Measurements from ENCODE around the gene TMEM88.
"Not testable (repeated sequence)": the region's sequence is repeated elsewhere in the genome, so short reads cannot be mapped to it uniquely, and the experiment has no call there.

TMEM88 gene, protein sequence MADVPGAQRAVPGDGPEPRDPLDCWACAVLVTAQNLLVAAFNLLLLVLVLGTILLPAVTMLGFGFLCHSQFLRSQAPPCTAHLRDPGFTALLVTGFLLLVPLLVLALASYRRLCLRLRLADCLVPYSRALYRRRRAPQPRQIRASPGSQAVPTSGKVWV

DNA sequence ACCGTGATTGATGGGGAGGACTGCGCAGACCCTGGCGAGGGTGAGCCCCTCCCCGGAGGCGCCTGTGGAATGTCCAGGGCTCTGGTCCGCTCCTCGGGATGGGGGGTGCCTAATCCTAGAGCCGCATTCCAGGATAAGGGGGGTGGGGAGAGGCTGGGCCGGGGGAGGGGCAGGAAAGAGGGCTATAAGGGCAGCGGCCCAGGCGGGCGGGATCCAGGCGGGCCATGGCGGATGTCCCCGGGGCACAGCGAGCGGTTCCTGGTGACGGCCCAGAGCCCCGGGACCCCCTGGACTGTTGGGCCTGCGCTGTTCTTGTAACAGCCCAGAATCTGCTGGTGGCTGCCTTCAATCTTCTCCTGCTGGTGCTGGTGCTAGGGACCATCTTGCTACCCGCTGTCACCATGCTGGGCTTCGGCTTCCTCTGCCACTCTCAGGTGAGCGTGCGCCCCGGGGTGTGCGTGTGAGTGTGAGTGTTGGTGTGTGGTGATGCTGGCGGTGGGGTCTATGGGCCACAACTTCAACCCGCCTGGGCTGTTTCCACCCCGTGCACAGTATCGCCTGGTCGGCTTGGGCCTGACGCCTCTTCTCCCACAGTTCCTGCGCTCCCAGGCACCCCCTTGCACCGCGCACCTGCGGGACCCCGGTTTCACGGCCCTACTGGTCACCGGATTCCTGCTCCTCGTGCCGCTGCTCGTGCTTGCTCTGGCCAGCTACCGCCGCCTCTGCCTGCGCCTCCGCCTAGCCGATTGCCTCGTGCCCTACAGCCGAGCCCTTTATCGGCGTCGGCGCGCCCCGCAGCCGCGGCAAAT lies at the start of gene TMEM88:
TMEM88 (plus strand) TSS at position 216 of the 809 bp plus-strand sequence; CDS start at position 225, 9 bp downstream.
- no peak for DNase-seq

DNA sequence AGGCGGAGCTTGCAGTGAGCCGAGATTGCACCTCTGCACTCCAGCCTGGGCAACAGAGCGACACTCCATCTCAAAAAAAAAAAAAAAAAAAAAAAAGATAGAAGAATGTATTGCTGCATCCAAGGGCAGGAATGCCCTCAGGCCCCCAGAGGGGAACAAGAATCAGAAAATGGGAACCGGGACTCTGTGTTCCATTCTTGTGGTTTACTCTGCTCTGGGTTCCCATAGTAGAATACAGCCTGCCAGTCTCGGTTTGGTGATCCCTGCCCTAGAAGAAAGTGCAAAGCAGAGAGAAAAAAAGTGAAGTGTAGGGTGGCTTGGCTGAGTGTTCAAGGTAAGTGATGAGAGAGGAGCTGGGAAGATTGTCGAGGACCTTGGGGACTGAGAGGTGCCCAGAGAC lies 48.3 kb upstream of the TMEM88 start:
- DNase-seq = no peak

DNA sequence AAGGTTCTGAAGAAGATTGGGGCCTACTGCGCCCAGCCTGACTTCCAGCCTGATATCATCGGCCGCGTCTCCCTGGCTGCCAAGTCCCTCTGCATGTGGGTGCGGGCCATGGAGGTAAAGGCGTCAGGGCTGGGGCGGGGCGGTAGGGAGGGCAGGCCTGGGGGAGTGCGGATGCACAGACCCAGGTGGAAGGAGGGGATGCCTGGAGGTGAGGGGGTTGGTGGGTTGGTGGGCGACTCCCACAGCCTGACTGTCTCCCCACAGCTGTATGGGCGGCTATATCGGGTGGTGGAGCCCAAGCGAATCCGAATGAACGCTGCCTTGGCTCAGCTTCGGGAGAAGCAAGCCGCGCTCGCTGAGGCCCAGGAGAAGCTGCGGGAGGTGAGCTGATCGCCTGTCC lies 47.7 kb upstream of the TMEM88 start:
- DNase-seq = no peak

DNA sequence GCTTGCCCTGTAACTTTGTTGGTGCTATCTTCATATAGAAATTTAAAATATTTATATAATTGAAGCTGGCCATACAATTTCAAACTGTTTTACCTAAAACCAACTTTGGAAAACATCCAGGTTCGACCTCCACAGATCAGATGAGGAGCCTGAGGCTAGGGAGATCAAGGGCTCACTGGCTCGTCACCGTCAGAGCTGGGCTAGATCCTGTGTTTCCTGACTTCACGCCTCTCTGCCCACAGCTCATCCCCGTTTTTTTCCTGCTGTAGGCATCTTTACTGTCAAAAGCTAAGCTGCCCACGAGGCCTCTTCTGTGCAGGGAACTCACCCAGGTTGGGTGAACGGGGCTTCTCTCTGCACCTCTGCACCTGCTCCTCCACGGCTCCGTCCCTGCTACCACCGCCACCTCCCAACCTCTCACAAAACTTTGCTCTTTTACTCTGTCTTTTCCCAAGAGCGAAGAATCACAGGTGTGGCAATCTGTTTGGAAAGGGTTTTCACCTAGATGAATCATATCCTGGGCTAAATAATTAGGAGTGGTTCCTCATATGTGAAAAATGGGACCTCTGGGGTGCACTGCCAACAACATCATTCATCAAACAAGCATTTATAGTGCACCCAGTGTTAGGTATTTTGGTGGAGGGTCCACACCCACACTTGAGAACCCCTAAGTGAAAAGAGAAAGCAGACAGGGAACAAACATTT lies 45.6 kb upstream of the TMEM88 start:
- DNase-seq = no peak

DNA sequence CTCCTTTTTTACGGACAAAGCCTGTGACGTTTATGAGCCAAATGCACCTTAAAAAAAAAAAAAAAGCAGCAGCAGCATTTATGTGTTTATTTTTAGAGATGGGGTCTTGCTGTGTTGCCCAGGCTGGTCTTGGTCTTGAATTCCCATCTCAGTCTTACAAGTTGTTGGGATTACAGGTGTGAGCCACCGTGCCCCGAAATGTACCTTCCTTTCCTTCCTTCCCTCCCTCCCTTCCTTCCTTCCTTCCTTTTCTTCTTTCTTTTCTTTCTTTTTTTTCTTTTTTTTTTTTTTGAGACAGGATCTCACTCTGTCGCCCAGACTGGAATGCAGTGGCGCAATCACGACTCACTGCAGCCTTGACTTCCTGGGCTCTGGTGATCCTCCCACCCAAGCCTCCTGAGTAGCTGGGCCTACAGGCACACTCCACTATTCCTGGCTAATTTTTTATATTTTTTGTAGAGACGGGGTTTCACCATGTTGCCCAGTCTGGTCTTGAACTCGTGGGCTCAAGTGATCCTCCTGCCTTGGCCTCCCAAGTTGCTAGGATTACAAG lies 45.0 kb upstream of the TMEM88 start:
- DNase-seq = not testable (repeated sequence)

DNA sequence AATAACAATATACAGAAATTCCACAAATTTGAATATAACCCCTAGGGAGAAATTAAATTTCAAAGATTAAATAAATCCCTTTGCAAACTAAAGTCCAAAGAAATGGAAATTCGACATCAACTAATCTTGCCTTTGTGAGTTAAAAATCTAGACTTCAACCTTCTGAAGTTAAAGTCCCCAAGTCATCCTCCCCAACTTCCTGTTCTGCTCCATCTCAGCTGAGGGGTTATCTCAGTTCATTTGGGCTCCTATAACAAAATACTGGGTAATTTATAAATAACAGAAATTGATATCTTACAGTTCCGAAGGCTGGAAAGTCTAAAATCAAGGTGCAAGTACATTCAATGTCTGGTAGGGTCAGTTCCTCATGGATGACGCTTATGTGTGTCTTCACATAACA lies 43.6 kb upstream of the TMEM88 start:
- DNase-seq = no peak

DNA sequence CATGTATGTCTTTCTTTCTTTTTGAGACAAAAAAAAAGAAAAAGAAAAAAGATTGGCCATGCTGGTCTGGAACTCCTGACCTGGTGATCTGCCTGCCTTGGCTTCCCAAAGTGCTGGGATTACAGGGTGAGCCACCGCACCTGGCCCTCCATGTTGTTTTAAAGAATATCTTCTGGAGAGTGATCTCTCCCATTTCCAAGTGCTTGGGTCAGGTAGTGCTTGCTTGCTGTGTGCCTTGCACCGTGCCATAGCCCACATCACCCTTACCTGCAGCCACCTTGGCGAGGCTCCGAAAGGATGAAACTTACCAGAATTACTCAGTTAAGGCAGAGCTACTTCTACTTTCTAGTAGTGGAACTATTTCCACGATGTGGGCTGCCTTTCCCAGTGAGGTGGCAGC lies 39.9 kb upstream of the TMEM88 start:
- no peak for DNase-seq

DNA sequence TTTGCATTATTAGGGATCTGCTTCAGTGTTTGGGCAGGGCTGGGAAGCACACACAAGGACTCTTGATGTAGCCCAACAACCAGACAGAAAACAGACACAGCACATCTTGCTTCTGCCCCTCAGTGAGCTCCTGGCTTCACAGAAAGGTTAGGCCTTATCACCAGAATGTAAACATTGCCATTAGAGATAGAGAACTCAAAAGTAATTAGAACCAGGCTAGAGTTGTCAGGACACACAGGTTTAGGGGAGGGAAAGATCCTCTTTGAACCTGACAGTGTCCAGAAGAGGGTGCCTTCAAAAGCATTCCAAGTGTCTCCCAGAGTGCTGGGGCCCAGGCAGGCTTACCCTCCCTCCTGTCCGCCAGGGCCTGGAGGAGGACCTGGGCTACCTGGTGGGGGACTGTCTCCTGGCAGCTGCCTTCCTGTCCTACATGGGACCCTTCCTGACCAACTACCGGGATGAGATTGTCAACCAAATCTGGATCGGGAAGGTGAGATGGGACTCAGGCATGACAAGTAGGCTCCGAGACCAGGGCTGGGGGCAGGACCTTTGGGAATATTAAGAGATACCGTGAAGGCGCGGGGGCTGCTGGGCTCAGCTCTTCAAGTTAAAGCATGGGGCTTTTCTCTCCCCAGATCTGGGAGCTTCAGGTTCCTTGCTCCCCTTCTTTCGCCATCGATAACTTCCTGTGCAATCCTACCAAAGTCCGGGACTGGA lies 37.8 kb upstream of the TMEM88 start:
- DNase-seq = no peak

DNA sequence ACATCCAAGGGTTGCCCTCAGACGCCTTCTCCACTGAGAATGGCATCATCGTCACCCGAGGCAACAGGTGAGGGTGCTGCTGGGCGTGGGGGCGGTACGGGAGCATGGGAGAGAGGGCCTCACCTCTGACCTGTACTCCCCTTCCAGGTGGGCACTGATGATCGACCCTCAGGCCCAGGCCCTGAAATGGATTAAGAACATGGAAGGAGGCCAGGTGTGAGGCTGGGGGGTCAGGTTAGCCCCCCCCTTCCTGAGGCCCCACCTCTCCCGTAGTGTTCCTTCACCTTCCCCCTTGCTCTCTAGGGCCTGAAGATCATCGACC lies 37.3 kb upstream of the TMEM88 start:
- no peak for DNase-seq

DNA sequence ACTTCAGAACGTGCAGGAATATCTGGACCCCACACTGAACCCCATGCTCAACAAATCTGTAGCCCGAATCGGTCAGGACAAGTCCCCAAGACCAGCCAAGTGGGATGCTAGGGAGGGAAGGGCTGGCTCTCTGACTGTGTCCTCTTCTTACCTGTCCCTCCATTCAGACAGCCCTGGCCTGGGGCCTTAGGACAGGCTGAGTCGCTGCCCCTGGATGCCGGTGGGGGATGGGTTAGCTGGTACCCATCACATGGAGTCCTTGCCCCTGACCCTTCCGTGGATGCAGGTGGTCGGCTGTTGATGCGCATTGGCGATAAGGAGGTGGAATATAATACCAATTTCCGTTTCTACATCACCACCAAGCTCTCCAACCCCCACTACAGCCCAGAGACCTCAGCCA lies 36.8 kb upstream of the TMEM88 start:
- no peak for DNase-seq

DNA sequence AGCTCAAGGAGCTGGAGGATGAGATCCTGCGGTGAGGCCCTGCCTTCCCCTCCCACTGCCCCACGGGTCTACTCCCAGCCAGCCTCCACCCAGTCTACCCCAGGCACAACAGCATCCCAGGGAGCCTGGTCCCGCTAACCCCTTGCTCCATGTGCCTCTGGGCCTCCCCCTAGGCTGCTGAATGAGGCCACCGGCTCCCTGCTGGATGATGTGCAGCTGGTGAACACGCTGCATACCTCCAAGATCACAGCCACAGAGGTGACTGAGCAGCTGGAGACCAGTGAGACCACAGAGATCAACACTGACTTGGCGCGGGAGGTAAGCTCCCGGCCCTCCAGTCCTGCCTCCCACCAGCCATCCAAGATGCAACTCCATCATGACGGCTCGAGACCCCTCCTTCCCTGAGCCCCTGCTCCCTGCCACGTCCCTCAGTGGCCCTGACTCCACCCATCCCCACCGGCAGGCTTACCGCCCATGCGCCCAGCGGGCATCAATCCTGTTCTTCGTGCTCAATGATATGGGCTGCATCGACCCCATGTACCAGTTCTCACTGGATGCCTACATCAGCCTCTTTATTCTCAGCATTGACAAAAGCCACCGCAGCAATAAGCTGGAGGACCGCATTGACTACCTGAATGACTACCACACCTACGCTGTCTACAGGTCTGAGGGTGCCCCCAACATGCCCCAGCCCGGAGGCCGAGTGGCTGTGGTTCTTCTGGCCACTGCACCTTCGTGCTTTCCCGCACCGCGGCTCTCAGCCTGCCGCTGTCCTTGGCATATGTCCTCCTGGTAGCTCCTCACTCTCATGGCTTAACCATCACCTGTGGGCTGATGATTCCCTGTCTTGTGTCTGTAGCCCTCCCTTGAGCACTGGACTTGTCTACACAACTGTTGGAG lies 35.9 kb upstream of the TMEM88 start:
- DNase-seq = no peak

DNA sequence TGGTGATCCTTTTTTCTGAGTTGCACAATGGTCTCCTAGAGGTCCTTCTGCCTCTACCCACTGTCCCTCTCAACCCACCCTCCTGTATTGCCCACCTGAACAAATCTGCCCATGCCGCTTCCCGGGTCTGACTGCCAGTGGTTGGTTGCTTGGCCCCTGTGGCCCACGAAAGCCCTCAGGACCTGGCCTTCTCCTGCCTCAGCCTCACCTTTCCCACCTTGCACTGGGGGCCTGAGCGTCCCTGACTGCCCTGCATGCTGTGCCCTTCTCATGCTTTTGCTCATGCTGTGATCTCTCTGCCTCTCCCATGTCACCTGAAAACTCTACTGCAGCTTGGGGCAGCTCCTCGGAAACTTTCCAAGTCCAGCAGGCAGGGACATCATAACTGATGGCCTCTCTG lies 34.6 kb upstream of the TMEM88 start:
- no peak for DNase-seq

DNA sequence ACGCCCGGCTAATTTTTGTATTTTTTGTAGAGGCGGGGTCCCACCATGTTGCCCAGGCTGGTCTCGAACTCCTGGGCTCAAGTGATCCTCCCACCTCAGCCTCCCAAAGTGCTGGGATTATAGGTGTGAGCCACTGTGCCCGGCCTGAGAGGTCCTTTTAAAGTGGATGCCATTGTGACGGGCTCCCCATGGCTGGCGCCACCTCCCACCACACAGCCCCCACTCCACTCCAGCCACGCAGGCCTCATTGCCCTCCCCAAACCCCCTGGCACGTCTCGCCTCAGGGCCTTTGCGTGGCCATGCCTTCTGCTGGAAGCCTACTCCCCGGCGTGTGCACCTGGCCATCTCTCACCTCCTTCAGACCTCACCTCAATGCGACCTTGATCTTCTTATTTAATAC lies 32.7 kb upstream of the TMEM88 start:
- DNase-seq = no peak

DNA sequence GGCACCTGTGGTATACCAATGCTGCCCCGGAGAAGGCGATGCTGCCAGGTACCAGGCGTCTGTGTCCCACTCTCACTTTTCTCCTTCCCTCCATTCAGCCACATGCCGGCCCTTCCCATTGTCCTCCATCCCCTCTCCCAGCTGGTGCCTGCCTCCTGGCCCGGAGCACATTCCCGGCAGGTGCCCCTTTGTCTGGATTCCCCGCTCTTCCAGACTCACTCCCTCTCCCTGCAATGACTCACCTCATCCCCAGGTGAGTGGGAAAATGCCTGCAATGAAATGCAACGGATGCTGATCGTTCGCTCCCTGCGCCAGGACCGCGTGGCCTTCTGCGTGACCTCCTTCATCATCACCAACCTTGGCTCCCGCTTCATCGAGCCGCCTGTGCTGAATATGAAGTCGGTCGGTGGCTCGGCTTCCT lies 31.3 kb upstream of the TMEM88 start:
- no peak for DNase-seq

DNA sequence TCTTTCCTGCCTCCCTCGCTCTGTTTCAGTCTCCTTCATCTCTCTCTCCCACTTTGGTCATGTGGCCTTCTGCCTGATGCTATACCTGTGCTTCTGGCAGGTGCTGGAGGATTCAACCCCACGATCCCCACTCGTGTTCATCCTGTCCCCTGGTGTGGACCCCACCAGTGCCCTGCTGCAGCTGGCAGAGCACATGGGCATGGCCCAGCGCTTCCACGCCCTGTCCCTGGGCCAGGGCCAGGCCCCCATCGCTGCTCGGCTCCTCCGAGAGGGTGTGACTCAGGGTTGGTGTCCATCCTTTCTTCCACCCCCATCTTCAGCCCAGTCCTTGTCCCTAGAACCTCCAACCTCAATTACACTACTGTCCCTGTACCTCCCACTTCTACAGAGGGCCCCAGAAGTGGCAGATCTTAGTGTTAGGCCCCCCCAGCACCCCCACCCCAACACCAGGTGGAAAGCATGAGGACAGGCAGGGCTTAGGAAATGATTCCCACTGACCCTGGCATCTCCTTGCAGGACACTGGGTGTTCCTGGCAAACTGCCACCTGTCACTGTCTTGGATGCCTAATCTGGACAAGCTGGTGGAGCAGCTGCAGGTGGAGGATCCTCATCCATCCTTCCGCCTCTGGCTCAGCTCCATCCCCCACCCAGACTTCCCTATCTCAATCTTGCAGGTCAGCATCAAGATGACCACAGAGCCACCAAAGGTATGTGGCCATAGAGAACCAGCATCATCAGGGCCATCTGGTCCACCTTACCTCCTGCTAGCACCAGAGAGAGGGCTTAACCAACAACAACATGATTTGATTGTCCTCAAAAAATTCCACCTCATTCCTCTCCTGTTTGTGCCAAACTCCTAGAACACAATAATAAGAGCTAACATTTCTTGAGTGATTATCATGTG lies 30.6 kb upstream of the TMEM88 start:
- no peak for DNase-seq

DNA sequence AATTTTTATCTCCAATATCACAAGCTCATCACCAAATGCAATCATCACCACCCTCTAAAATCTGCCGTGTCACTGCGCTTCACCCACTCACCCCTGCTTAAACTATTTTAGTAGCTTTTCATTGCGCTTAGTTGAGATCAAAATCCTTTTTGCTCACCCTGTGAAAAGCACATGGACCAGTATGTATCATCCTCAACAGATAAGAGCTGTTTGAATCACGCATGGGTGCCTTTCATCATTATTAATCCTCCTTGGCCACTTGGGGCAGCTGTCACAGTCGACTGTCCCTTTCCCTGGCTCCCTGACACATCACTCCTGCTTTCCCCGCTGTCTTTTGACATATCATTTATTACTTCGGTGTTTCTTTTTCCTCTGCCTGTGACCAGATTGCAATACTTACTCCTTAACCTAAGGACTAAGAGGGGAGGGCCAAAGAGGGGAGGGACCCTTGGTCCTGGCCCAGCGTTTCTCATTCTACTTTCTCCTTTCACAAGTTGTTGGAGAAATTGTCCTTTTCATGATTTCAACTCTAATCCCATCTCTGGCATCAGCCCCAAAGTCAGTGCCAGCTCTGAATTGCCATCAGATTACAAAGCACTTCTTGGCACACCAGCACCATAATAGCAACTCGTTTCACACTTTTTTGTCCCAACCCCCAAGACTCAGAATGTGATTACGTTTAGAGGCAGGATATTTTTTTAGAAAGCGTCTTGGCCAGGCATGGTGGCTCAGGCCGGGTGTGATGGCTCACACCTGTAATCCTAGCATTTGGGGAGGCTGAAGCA lies 29.5 kb upstream of the TMEM88 start:
- peak in 1 of 2 experiments; percentile 48 for DNase-seq

DNA sequence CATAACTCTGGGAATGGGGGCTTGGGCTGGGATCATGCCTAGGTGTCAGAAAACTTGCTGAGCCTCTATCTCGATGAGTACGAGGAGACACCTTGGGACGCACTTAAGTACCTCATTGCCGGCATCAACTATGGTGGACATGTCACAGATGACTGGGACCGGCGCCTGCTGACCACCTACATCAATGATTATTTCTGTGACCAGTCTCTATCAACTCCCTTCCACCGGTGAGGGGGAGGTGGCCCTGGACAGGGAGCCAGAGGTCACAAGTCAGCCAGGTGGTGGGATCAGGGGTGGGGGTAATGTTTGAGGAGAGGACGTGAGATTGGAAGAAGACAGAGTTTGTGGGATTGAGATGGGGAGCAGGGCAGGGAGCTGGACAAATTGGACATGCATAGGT lies 24.2 kb upstream of the TMEM88 start:
- DNase-seq = no peak

DNA sequence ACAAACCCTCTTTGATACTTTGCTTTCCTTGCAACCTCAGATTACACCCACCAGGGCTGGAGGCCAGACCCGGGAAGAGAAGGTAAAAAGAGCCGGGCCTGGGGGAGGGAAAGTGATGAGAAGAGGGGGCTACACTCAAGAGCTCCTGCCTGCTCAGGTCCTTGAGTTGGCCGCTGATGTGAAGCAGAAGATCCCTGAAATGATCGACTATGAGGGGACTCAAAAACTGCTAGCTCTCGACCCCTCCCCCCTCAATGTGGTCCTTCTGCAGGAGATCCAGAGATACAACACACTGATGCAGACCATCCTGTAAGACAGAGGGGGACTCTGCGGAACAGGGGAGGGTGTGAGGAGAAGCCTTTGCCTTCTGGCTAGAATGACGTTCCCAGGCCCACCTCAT lies 23.6 kb upstream of the TMEM88 start:
- no peak for DNase-seq

DNA sequence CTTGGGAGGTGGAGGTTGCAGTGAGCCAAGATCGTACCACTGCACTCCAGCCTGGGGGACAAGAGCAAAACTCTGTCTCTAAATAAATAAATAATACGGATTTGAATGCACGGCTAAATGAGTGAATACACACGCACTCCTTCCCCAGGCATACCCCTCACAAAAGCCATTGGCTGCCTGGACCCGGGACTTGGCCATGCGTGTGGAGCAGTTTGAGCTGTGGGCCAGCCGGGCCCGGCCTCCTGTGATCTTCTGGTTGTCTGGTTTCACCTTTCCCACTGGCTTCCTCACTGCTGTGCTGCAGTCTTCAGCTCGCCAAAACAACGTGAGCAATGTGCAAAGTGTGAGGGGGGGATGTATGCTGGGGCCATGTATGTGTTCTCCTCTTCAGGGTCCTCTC lies 22.4 kb upstream of the TMEM88 start:
- no peak for DNase-seq
